C4-2B (cell line): ENCODE measurements around the gene GRIN1.

ENCODE experiments used
- H3K27ac ChIP-seq: fragments of 450-650 bp; 2 replicates; pipeline ENCODE4 v1.5.1; 2017
- ZFX ChIP-seq: fragments of 450-650 bp; IDR thresholded peaks from 2 replicates; pipeline ENCODE4 v1.6.1; 2017
- TF ChIP-seq, protein P1 (sequence below): fragments of 450-650 bp; conservative IDR thresholded peaks from 2 replicates; pipeline ENCODE4 v1.5.1; 2017; ENCODE audit warnings: mild to moderate bottlenecking

GRIN1 gene

DNA sequence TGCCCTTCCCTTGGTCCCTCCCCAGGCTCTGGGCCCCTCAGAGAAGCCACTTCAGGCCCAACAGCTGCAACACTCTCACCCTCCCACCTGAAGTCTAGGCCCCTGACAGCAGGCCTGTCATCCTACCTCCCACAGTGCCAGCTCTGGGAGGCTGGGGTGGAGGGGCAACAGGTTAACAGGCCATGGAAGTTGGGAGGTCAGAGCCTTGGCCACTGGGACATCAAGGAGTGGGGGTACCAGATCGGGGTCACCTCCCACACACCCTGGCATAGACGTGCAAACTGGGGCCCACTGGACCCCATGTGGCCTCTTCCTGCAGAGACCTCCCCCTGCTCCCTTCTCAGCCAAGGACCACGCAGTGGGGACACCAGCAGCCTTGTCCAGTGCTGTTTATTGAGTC lies 52.3 kb downstream of the GRIN1 start:
- H3K27ac ChIP-seq = peak overlapping the region; percentile 93
- TF ChIP-seq, protein P1, sequence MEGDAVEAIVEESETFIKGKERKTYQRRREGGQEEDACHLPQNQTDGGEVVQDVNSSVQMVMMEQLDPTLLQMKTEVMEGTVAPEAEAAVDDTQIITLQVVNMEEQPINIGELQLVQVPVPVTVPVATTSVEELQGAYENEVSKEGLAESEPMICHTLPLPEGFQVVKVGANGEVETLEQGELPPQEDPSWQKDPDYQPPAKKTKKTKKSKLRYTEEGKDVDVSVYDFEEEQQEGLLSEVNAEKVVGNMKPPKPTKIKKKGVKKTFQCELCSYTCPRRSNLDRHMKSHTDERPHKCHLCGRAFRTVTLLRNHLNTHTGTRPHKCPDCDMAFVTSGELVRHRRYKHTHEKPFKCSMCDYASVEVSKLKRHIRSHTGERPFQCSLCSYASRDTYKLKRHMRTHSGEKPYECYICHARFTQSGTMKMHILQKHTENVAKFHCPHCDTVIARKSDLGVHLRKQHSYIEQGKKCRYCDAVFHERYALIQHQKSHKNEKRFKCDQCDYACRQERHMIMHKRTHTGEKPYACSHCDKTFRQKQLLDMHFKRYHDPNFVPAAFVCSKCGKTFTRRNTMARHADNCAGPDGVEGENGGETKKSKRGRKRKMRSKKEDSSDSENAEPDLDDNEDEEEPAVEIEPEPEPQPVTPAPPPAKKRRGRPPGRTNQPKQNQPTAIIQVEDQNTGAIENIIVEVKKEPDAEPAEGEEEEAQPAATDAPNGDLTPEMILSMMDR = no peak
- no peak for TF ChIP-seq ZFX

- TF ChIP-seq ZFX = no peak
- TF ChIP-seq, protein P1 = no peak
- peak overlapping the region; percentile 93; the same call in 1 of the 2 replicates for H3K27ac ChIP-seq
Measured at GRCh38 chr9:137191691-137192447, 52.9 kb downstream of the GRIN1 start.

- H3K27ac ChIP-seq = no peak overlapping the region; the same call in 1 of the 2 replicates
- no peak for TF ChIP-seq ZFX
- TF ChIP-seq, protein P1 = no peak
Measured at GRCh38 chr9:137192448-137192780, 53.5 kb downstream of the GRIN1 start.

- TF ChIP-seq, protein P1 = no peak
- no peak for TF ChIP-seq ZFX
- H3K27ac ChIP-seq = peak overlapping the region; percentile 85
Measured at GRCh38 chr9:137192859-137193258, 53.9 kb downstream of the GRIN1 start.

DNA sequence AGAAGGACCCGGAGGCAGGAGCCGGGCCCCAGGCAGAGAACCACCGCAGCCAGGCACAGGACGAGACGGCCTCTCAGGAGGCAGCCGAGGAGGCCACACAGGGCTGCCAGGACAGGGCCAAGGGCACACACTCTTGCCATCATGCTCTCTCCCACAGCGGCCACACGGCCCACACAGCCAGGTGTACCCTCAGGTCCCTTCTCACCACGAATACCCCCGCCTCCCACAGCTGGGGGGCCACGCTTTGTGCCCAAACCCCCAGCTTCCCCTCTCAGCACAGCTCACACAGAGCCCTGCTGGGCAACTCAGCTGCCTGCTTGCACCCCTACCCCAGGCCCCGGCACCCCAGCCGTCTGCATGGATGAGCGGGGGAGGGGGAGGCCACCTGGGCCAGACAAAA lies 54.8 kb downstream of the GRIN1 start:
- no peak for TF ChIP-seq ZFX
- TF ChIP-seq, protein P1 = no peak
- H3K27ac ChIP-seq = peak overlapping the region; percentile 85

DNA sequence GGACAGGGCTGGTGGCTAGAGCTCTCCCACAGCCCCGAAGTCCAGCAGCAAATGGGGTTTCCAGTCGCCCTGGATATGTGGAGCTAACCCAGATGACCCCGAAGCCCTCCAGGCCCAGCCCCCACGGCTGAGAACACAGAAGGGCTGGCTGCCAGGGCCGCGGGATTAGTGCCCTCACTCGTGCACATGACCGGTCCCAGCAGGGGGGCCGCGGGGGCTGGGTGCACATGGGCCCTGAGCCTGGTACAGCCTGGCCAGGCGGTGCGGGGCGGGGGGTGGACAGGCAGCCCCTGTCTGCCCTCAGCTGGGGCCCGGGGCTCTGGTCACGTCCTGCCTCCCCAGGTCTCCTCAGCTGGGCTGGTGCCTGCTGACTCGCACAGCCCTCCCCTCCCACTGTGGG lies 55.4 kb downstream of the GRIN1 start:
- peak overlapping the region; percentile 85 for H3K27ac ChIP-seq
- no peak for TF ChIP-seq ZFX
- TF ChIP-seq, protein P1 = no peak

DNA sequence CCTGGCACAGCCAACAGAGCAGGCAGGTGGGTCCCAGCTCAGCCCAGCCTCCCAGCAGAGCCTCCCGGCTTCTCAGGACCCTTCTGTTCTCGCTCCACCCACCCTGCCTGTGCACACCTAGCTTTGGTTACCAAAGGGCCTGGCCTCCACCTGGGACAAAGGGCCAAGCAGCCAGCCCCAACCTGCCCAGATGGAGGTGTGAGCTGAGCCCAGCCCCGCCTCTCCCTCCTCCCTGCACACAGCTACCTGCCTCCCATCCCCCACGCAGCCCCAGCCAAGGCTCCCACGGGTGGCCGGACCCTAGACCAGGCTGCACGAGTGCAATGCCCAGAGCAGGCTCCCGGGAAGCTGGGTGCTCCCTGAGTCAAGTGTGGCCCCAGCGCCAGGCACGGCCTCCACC lies 56.0 kb downstream of the GRIN1 start:
- H3K27ac ChIP-seq = peak overlapping the region; percentile 85
- no peak for TF ChIP-seq ZFX
- TF ChIP-seq, protein P1 = no peak
